K562 (cell line): ENCODE results near the gene BRF1.

Experiments
- FOXJ2 ChIP-seq: fragments of 200-800 bp; sonication (Bioruptor generic); IDR thresholded peaks from 2 replicates; pipeline ENCODE4 v1.6.1; 2016; ENCODE audit warnings: missing genetic modification characterization, missing compliant biosample characterization
- ZNF639 ChIP-seq, 2 experiments: fragments of 200-800 bp in 1 of 2; sonication (Bioruptor generic) in 1 of 2; sonication (generic) in 1 of 2; formaldehyde crosslinking in 1 of 2; IDR thresholded peaks in 1 of 2; conservative IDR thresholded peaks in 1 of 2; 2 replicates each; pipeline versions ENCODE4 v1.5.0 to v1.6.1; 2016 to 2020; ENCODE audit warnings: missing compliant biosample characterization in 1 of 2, missing genetic modification characterization in 1 of 2, missing genetic modification reagents in 1 of 2

DNA sequence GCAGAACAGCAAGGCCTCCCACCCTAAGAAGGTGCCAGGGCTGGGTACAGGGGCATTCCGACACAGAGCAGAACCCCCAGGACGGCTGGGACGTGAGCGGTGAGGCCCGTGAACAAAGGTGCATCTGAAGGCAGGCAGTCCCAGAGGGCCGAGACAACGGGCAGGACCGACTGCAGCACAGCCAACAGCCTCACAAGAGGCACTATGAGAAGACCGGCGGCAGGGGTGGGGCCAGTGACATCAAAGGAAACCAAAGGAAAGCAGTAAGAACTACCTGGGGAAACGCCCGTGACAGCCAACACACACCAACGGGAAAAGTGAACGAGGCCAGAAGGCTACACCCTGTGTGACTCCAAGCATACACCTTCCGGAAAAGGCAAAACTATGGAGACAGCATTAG lies 43.3 kb downstream of the BRF1 start:
- TF ChIP-seq ZNF639 (CRISPR knock-in tag; conservative IDR thresholded peaks at IDR 0.05 in 1 of 2, IDR thresholded peaks at IDR 0.05 in 1 of 2) (no peak), FOXJ2 (no peak)
